Fibroblast of mammary gland (primary cell): ENCODE data around the gene FGFBP3.

Source experiments
- DNase-seq: peaks from one replicate; pipeline ENCODE4 v3.0.0-alpha.2; 2010; ENCODE audit warnings: low read depth
- H3K4me3 ChIP-seq: 2 replicates; pipeline ENCODE4 v1.5.1; 2011; ENCODE audit warnings: low read depth, mild to moderate bottlenecking, low read length, moderate library complexity; ENCODE audit not compliant: control insufficient read depth
- CTCF ChIP-seq: conservative IDR thresholded peaks from 2 replicates; pipeline ENCODE4 v1.5.1; 2011; ENCODE audit warnings: low read depth, low read length, inconsistent platforms; ENCODE audit not compliant: control insufficient read depth, insufficient read depth

FGFBP3 gene, protein sequence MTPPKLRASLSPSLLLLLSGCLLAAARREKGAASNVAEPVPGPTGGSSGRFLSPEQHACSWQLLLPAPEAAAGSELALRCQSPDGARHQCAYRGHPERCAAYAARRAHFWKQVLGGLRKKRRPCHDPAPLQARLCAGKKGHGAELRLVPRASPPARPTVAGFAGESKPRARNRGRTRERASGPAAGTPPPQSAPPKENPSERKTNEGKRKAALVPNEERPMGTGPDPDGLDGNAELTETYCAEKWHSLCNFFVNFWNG

GRCh38 chr10:91909117-91909677, at the start of gene FGFBP3:
TSS of gene FGFBP3 (minus strand) at chr10:91909486. CDS start at chr10:91908969, 517 bp downstream.
- H3K4me3 ChIP-seq, result peak within 1 kb of the TSS; percentile 61
- no peak for TF ChIP-seq CTCF
- DNase-seq, result peak; percentile 44

- no peak for DNase-seq
- H3K4me3 ChIP-seq, result no peak overlapping the region
- TF ChIP-seq CTCF, result no peak
These were observed 47.8 kb upstream of the FGFBP3 start for GRCh38 chr10:91957091-91957490.

GRCh38 chr10:91955114-91955513, 45.8 kb upstream of the FGFBP3 start:
- no peak for TF ChIP-seq CTCF
- no peak overlapping the region for H3K4me3 ChIP-seq

DNA sequence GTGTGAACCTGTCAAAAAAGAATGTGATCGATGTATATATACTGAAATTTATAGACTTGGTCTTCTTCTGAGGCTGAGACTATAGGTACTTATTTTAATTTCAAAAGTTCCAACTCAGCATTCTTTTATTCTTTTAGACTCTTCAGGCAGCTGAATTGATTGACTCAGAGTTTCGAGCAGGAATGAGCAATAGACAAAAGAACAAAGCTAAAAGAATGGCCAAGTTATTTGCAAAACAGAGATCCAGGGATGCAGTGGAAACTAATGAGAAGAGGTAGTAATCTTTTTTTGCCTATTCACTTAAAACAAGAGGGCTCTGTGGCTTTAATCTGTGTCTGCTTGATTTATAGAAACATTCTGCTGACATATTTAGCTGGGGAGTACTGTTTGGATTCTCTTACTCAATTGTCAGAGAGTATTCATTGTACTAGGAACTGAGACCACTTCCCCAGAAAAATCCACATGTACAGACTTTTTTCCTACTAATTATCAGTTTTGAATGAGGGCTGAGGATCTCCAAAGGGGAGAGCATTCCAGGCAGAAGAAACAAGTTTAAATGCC, 44.4 kb upstream of the FGFBP3 start:
- no peak for DNase-seq
- no peak overlapping the region for H3K4me3 ChIP-seq
- no peak for TF ChIP-seq CTCF

More at GRCh38 chr10:91955114-91955513, 45.8 kb upstream of the FGFBP3 start:
- DNase-seq, result no peak

- TF ChIP-seq CTCF, result no peak
- H3K4me3 ChIP-seq, result no peak overlapping the region
- peak; percentile 80 for DNase-seq
These were observed 35.8 kb upstream of the FGFBP3 start for GRCh38 chr10:91944880-91945630.

DNA sequence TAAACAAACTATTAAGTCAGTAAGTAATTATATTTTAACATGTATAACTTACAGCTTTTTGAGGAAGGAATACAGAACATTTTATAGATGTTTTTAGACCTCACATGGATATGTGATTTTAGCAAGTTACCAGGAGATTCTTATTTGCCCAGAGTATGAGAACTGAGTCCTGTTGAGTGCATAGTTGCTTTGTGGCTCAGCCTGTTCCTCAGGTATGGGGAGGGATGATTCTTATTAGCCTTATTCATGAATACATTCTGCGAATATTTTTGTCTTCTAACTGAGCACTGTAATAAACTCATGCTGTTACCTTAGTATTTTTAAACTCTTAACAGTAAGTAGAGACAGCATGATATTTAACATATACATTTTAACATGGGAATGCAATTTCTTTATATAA, 32.1 kb upstream of the FGFBP3 start:
- no peak for TF ChIP-seq CTCF
- no peak for DNase-seq

More for the DNA sequence above, 32.1 kb upstream of the FGFBP3 start:
- no peak overlapping the region for H3K4me3 ChIP-seq
